Breast epithelium (tissue), 4 donors: ENCODE measurements around the gene C1QTNF2. TPM values are rescaled to one million over a fixed set of nuclear protein-coding genes. Genes with fewer than 3 reads are reported as not detected.

Experiments
- DNase-seq, 2 donors: peaks; one replicate each; pipeline ENCODE4 v3.0.0-alpha.2; 2019; ENCODE audit warnings: low spot score in 2 of 2
- H3K27ac ChIP-seq, 2 donors: fragments of 200-600 bp; sonication (generic) in 1 of 2; one replicate each; pipeline ENCODE4 v1.5.1; 2016 to 2019; ENCODE audit warnings: mild to moderate bottlenecking in 1 of 2
- H3K27me3 ChIP-seq, 2 donors: fragments of 200-600 bp; sonication (generic) in 1 of 2; one replicate each; pipeline versions ENCODE4 v1.5.1 to v1.6.0; 2017 to 2019; ENCODE audit warnings: control low read depth in 1 of 2, mild to moderate bottlenecking in 1 of 2
- H3K36me3 ChIP-seq: fragments of 200-600 bp; one replicate; pipeline ENCODE4 v1.5.1; 2019
- H3K4me1 ChIP-seq, 2 donors: fragments of 200-600 bp; sonication (generic); one replicate each; pipeline ENCODE4 v1.5.1; 2016 to 2019; ENCODE audit warnings: control low read depth in 1 of 2
- H3K4me3 ChIP-seq, 3 donors: fragments of 200-600 bp; sonication (generic); 1 replicate in 2 of 3; 2 replicates in 1 of 3; pipeline ENCODE4 v1.5.1; 2016 to 2019; ENCODE audit warnings: mild to moderate bottlenecking in 3 of 3, moderate library complexity in 2 of 3
- H3K9me3 ChIP-seq, 2 donors: fragments of 200-600 bp; sonication (generic) in 1 of 2; one replicate each; pipeline ENCODE4 v1.5.1; 2016 to 2019; ENCODE audit warnings: control low read depth in 1 of 2
- CTCF ChIP-seq, 3 donors: fragments of 450-650 bp; IDR thresholded peaks; one replicate each; pipeline ENCODE4 v1.5.1; 2016 to 2017; ENCODE audit warnings: antibody characterized with exemption in 3 of 3, mild to moderate bottlenecking in 3 of 3, moderate library complexity in 3 of 3
- POLR2A ChIP-seq: fragments of 450-650 bp; IDR thresholded peaks from one replicate; pipeline ENCODE4 v1.6.1; 2016; ENCODE audit warnings: antibody characterized with exemption, mild to moderate bottlenecking, moderate library complexity
- POLR2AphosphoS5 ChIP-seq, 3 donors: sonication (generic); formaldehyde crosslinking; IDR thresholded peaks; one replicate each; pipeline ENCODE4 v1.6.1; 2017; ENCODE audit warnings: antibody characterized with exemption in 3 of 3
- intact Hi-C: fragments of 100-400 bp; cut with DNase I; formaldehyde crosslinking; loops from one replicate; pipeline ENCODE4 v1.15.1; 2023; ENCODE audit warnings: low total_unique reads
- total RNA-seq, 3 donors: library from RNA; depleted of rRNA; stranded (reverse); fragments of >200 nt; gene quantifications; one replicate each; pipeline ENCODE4 v1.1.0, GENCODE V29; 2016

Gene C1QTNF2
- total RNA-seq, 3 donors from 2014 or later = under 0.01 to 0.48 (median 0.44) TPM

GRCh38 chr5:160310140-160310539, 60.3 kb downstream of the C1QTNF2 start:
- intact Hi-C loops = no loop called here
- no peaks in the 10 kb centered on the region for H3K4me1 ChIP-seq
- H3K36me3 ChIP-seq = no peaks in the 10 kb centered on the region
- no peaks in the 10 kb centered on the region for H3K27me3 ChIP-seq
- DNase-seq = no peak
- TF ChIP-seq POLR2AphosphoS5 (IDR thresholded peaks at IDR 0.05) (no peak), POLR2A (no peak), CTCF (IDR thresholded peaks at IDR 0.05) (no peak)
- no peaks in the 10 kb centered on the region for H3K9me3 ChIP-seq
- peak overlapping the region in 1 of 3 donors; percentile 22 for H3K4me3 ChIP-seq
- peak overlapping the region in 1 of 2 donors; percentile 14 for H3K27ac ChIP-seq

GRCh38 chr5:160306696-160307095, 63.7 kb downstream of the C1QTNF2 start:
- no peak overlapping the region for H3K27ac ChIP-seq
- no peaks in the 10 kb centered on the region for H3K9me3 ChIP-seq
- TF ChIP-seq POLR2A (no peak), POLR2AphosphoS5 (IDR thresholded peaks at IDR 0.05) (no peak), CTCF (IDR thresholded peaks at IDR 0.05) (no peak)
- H3K4me3 ChIP-seq = no peak overlapping the region
- H3K36me3 ChIP-seq = no peaks in the 10 kb centered on the region
- H3K4me1 ChIP-seq = no peaks in the 10 kb centered on the region
- no peaks in the 10 kb centered on the region for H3K27me3 ChIP-seq
- no peak for DNase-seq
- intact Hi-C loops = no loop called here

GRCh38 chr5:160305319-160305718, 65.1 kb downstream of the C1QTNF2 start:
- Histone ChIP-seq H3K36me3 (no peaks in the 10 kb centered on the region), H3K27me3 (no peaks in the 10 kb centered on the region), H3K4me1 (no peaks in the 10 kb centered on the region), H3K4me3 (no peak overlapping the region), H3K27ac (no peak overlapping the region), H3K9me3 (no peaks in the 10 kb centered on the region)
- no peak for TF ChIP-seq POLR2AphosphoS5 (IDR thresholded peaks at IDR 0.05)
- no peak for TF ChIP-seq CTCF (IDR thresholded peaks at IDR 0.05)
- TF ChIP-seq POLR2A = no peak
- no peak for DNase-seq
- intact Hi-C loops = no loop called here

- Histone ChIP-seq H3K36me3 (no peaks in the 10 kb centered on the region), H3K27ac (no peak overlapping the region), H3K9me3 (no peaks in the 10 kb centered on the region), H3K27me3 (no peaks in the 10 kb centered on the region), H3K4me1 (no peaks in the 10 kb centered on the region), H3K4me3 (no peak overlapping the region)
- TF ChIP-seq CTCF (IDR thresholded peaks at IDR 0.05) (no peak), POLR2AphosphoS5 (IDR thresholded peaks at IDR 0.05) (no peak), POLR2A (no peak)
- intact Hi-C loops = no loop called here
- peak in 1 of 2 donors; percentile 44 for DNase-seq
Measured at GRCh38 chr5:160303690-160304089, 66.7 kb downstream of the C1QTNF2 start.

- Histone ChIP-seq H3K4me1 (no peaks in the 10 kb centered on the region), H3K27ac (no peak overlapping the region), H3K4me3 (no peak overlapping the region), H3K27me3 (no peaks in the 10 kb centered on the region), H3K36me3 (no peaks in the 10 kb centered on the region), H3K9me3 (no peaks in the 10 kb centered on the region)
- intact Hi-C loops = no loop called here
- TF ChIP-seq POLR2AphosphoS5 (IDR thresholded peaks at IDR 0.05) (no peak), CTCF (IDR thresholded peaks at IDR 0.05) (no peak), POLR2A (no peak)
- no peak for DNase-seq
Measured at GRCh38 chr5:160298189-160298588, 72.2 kb downstream of the C1QTNF2 start.
